Measurements from ENCODE around the gene PARVB.

The PARVB gene

GRCh38 chr22:44184006-44184405, 159.9 kb downstream of the PARVB start:
- no peak for DNase-seq (ENCODE audit: low spot score)

- no peak for DNase-seq (ENCODE audit: low spot score)
These were observed 161.4 kb downstream of the PARVB start for GRCh38 chr22:44185237-44186120.

- DNase-seq (ENCODE audit: low spot score): no peak
These were observed 162.0 kb downstream of the PARVB start for GRCh38 chr22:44186121-44186510.

GRCh38 chr22:44186737-44187136, 162.6 kb downstream of the PARVB start:
- no peak for DNase-seq (ENCODE audit: low spot score)

- DNase-seq (ENCODE audit: low spot score): no peak
These were observed 163.6 kb downstream of the PARVB start for GRCh38 chr22:44187652-44188230.

- DNase-seq (ENCODE audit: low spot score): no peak
These were observed 164.2 kb downstream of the PARVB start for GRCh38 chr22:44188316-44188715.

- no peak for DNase-seq (ENCODE audit: low spot score)
These were observed 165.0 kb downstream of the PARVB start for GRCh38 chr22:44188986-44189630.

- no peak for DNase-seq (ENCODE audit: low spot score)
These were observed 166.4 kb downstream of the PARVB start for GRCh38 chr22:44190381-44190976.

GRCh38 chr22:44191036-44191454, 166.9 kb downstream of the PARVB start:
- no peak for DNase-seq (ENCODE audit: low spot score)

GRCh38 chr22:44192098-44192815, 168.2 kb downstream of the PARVB start:
- no peak for DNase-seq (ENCODE audit: low spot score)

- DNase-seq (ENCODE audit: low spot score): no peak
These were observed 168.9 kb downstream of the PARVB start for GRCh38 chr22:44192816-44193534.

- no peak for DNase-seq (ENCODE audit: low spot score)
These were observed 169.4 kb downstream of the PARVB start for GRCh38 chr22:44193535-44193891.

GRCh38 chr22:44194569-44194968, 170.5 kb downstream of the PARVB start:
- no peak for DNase-seq (ENCODE audit: low spot score)

- no peak for DNase-seq (ENCODE audit: low spot score)
These were observed 171.2 kb downstream of the PARVB start for GRCh38 chr22:44195189-44195871.

- DNase-seq (ENCODE audit: low spot score): no peak
These were observed 172.1 kb downstream of the PARVB start for GRCh38 chr22:44196241-44196640.

GRCh38 chr22:44196731-44197131, 172.6 kb downstream of the PARVB start:
- no peak for DNase-seq (ENCODE audit: low spot score)

- DNase-seq (ENCODE audit: low spot score): no peak
These were observed 173.2 kb downstream of the PARVB start for GRCh38 chr22:44197271-44197670.

- no peak for DNase-seq (ENCODE audit: low spot score)
These were observed 175.1 kb downstream of the PARVB start for GRCh38 chr22:44199164-44199563.

- no peak for DNase-seq (ENCODE audit: low spot score)
These were observed 175.8 kb downstream of the PARVB start for GRCh38 chr22:44199866-44200265.

- no peak for DNase-seq (ENCODE audit: low spot score)
These were observed 176.3 kb downstream of the PARVB start for GRCh38 chr22:44200451-44200850.
